Dermis microvascular lymphatic vessel endothelial cell (primary cell): Measurements from ENCODE around the gene CYB5R3. TPM values are rescaled to one million over a fixed set of nuclear protein-coding genes. Genes with fewer than 3 reads are reported as not detected.
"Not testable (repeated sequence)": the region's sequence is repeated elsewhere in the genome, so short reads cannot be mapped to it uniquely, and the experiment has no call there.

Experiments used
- DNase-seq, 2 donors: peaks; one replicate each; pipeline versions ENCODE4 v3.0.0 to v3.0.0-alpha.2; 2010; ENCODE audit warnings: low read depth in 2 of 2
- total RNA-seq: library from RNA; depleted of rRNA; stranded (reverse); fragments of >200 nt; gene quantifications from 2 replicates; pipeline ENCODE4 v1.2.1, GENCODE V29; 2014

CYB5R3 gene
- total RNA-seq, 1 donor from 2014 or later: 105 TPM

- no peak for DNase-seq
These were observed 44.8 kb downstream of the CYB5R3 start for GRCh38 chr22:42604403-42604802.

- DNase-seq: no peak
These were observed 45.8 kb downstream of the CYB5R3 start for GRCh38 chr22:42603427-42603826.

- DNase-seq: no peak
These were observed 46.7 kb downstream of the CYB5R3 start for GRCh38 chr22:42602470-42602869.

- no peak for DNase-seq
These were observed 47.2 kb downstream of the CYB5R3 start for GRCh38 chr22:42601879-42602465.

GRCh38 chr22:42596863-42597530 lies 52.2 kb downstream of the CYB5R3 start:
- DNase-seq: no peak

GRCh38 chr22:42596336-42596735 lies 52.9 kb downstream of the CYB5R3 start:
- DNase-seq: no peak

- no peak for DNase-seq
These were observed 53.8 kb downstream of the CYB5R3 start for GRCh38 chr22:42595434-42595833.

GRCh38 chr22:42591987-42592386 lies 57.2 kb downstream of the CYB5R3 start:
- DNase-seq: no peak

GRCh38 chr22:42587588-42588175 lies 61.5 kb downstream of the CYB5R3 start:
- DNase-seq: no peak

- no peak for DNase-seq
These were observed 62.8 kb downstream of the CYB5R3 start for GRCh38 chr22:42586381-42586780.

- no peak for DNase-seq
These were observed 64.1 kb downstream of the CYB5R3 start for GRCh38 chr22:42585096-42585495.

- no peak for DNase-seq
These were observed 64.7 kb downstream of the CYB5R3 start for GRCh38 chr22:42584364-42584940.

- no peak for DNase-seq
These were observed 66.2 kb downstream of the CYB5R3 start for GRCh38 chr22:42582987-42583386.

- DNase-seq: peak; percentile 54 to 80
These were observed 67.2 kb downstream of the CYB5R3 start for GRCh38 chr22:42581762-42582716.

- not testable (repeated sequence) for DNase-seq
These were observed 67.9 kb downstream of the CYB5R3 start for GRCh38 chr22:42581194-42581761.

- not testable (repeated sequence) for DNase-seq
These were observed 69.2 kb downstream of the CYB5R3 start for GRCh38 chr22:42580040-42580439.

- no peak for DNase-seq
These were observed 71.5 kb downstream of the CYB5R3 start for GRCh38 chr22:42577623-42578240.

GRCh38 chr22:42577141-42577540 lies 72.1 kb downstream of the CYB5R3 start:
- DNase-seq: not testable (repeated sequence)

- not testable (repeated sequence) for DNase-seq
These were observed 73.1 kb downstream of the CYB5R3 start for GRCh38 chr22:42575996-42576574.

GRCh38 chr22:42574468-42574867 lies 74.7 kb downstream of the CYB5R3 start:
- DNase-seq: not testable (repeated sequence)
